Esophagus squamous epithelium (tissue), 5 donors: Measurements from ENCODE around the gene ZNF831. TPM values are rescaled to one million over a fixed set of nuclear protein-coding genes. Genes with fewer than 3 reads are reported as not detected.

Experiments
- DNase-seq: peaks from one replicate; lab custom pipeline; 2025; lab: John Stamatoyannopoulos, UW
- H3K27ac ChIP-seq, 4 donors: fragments of 200-600 bp; sonication (generic); one replicate each; pipeline ENCODE4 v1.5.1; 2016 to 2019; ENCODE audit warnings: mild to moderate bottlenecking in 1 of 4
- H3K27me3 ChIP-seq, 4 donors: fragments of 200-600 bp; sonication (generic); 1 replicate in 3 of 4; 2 replicates in 1 of 4; pipeline versions ENCODE4 v1.5.1 to v1.6.0; 2017 to 2021; ENCODE audit warnings: antibody characterized with exemption in 1 of 4
- H3K36me3 ChIP-seq, 3 donors: fragments of 200-600 bp; sonication (generic); one replicate each; pipeline ENCODE4 v1.5.1; 2016 to 2019
- H3K4me1 ChIP-seq, 3 donors: fragments of 200-600 bp; sonication (generic); one replicate each; pipeline ENCODE4 v1.5.1; 2017 to 2019
- H3K4me3 ChIP-seq, 4 donors: fragments of 200-600 bp; sonication (generic); 1 replicate in 3 of 4; 2 replicates in 1 of 4; pipeline ENCODE4 v1.5.1; 2016 to 2019; ENCODE audit warnings: mild to moderate bottlenecking in 2 of 4, moderate library complexity in 1 of 4
- H3K9me3 ChIP-seq, 3 donors: fragments of 200-600 bp; sonication (generic); one replicate each; pipeline ENCODE4 v1.5.1; 2016 to 2019
- CTCF ChIP-seq, 6 experiments: fragments of 450-650 bp in 4 of 6; fragments of 200-600 bp in 2 of 6; sonication (generic) in 2 of 6; IDR thresholded peaks; one replicate each; pipeline ENCODE4 v1.5.1; 2016 to 2019; ENCODE audit warnings: antibody characterized with exemption in 6 of 6, mild to moderate bottlenecking in 4 of 6, moderate library complexity in 4 of 6
- POLR2A ChIP-seq, 4 donors: fragments of 450-650 bp; IDR thresholded peaks; one replicate each; pipeline ENCODE4 v1.6.1; 2017; ENCODE audit warnings: antibody characterized with exemption in 4 of 4, mild to moderate bottlenecking in 4 of 4, moderate library complexity in 3 of 4
- WGBS, 2 donors: methylation state at CpG; one replicate each; pipeline ENCODE4 v1.1.5; 2018; 5-methylcytosine and 5-hydroxymethylcytosine counted together
- intact Hi-C: fragments of 100-400 bp; cut with DNase I; formaldehyde crosslinking; loops from one replicate; pipeline ENCODE4 v1.15.0; 2022
- total RNA-seq, 4 donors: library from RNA; depleted of rRNA; stranded (reverse); fragments of >200 nt; gene quantifications; one replicate each; pipeline ENCODE4 v1.1.0, GENCODE V29; 2016
- donor health status: DM: yes; HTN: yes; CAD: no.

Gene ZNF831
- 1 to 10 TPM in 1 of 4 donors, under 1 TPM in 3; 0.38 to 1.7 (median 0.60) TPM for total RNA-seq

- no peak for DNase-seq
- H3K9me3 ChIP-seq = no peaks in the 10 kb centered on the region
- no peak for TF ChIP-seq CTCF (IDR thresholded peaks at IDR 0.05)
- peak in 1 of 4 donors; percentile 32 for TF ChIP-seq POLR2A (IDR thresholded peaks at IDR 0.05)
- peaks cover 0 to 14% (median 0%) of the 10 kb centered on the region in 3 donors for H3K4me1 ChIP-seq
- intact Hi-C loops = no loop called here
- H3K4me3 ChIP-seq = peak within 1 kb of the TSS in 2 of 4 donors; percentile 13 to 37
- peak within 1 kb of the TSS in 3 of 4 donors; percentile 27 to 66 (median 58) for H3K27ac ChIP-seq
- H3K36me3 ChIP-seq = no peaks in the 10 kb centered on the region
- WGBS, 2 donors = 58 to 82% methylated on average over 10 of the region's 10 CpGs
- peaks cover 0 to 9% (median 0%) of the 10 kb centered on the region in 4 donors for H3K27me3 ChIP-seq
Observed at GRCh38 chr20:59163631-59164530, at the start of gene ZNF831. Gene ZNF831, plus strand, starts transcription at chr20:59163821. Its CDS starts 27,199 bp downstream, at chr20:59191020.

- intact Hi-C loops = no loop called here
- WGBS, 2 donors = 35 to 61% methylated on average over 2 to 3 of the region's 3 CpGs
Observed at GRCh38 chr20:59117526-59117925, 46.1 kb upstream of the ZNF831 start.

GRCh38 chr20:59118855-59119254 lies 44.8 kb upstream of the ZNF831 start:
- WGBS, 2 donors = 81 to 90% methylated on average over 8 to 9 of the region's 9 CpGs
- no peak for DNase-seq
- H3K4me3 ChIP-seq = no peak overlapping the region
- H3K36me3 ChIP-seq = no peaks in the 10 kb centered on the region
- TF ChIP-seq POLR2A (IDR thresholded peaks at IDR 0.05) (no peak), CTCF (IDR thresholded peaks at IDR 0.05) (no peak)
- intact Hi-C loops = no loop called here
- H3K27ac ChIP-seq = no peak overlapping the region
- H3K4me1 ChIP-seq = no peaks in the 10 kb centered on the region
- H3K27me3 ChIP-seq = peaks cover 0 to 4% (median 0%) of the 10 kb centered on the region in 4 donors
- no peaks in the 10 kb centered on the region for H3K9me3 ChIP-seq

More at GRCh38 chr20:59117526-59117925, 46.1 kb upstream of the ZNF831 start:
- Histone ChIP-seq H3K4me3 (no peak overlapping the region), H3K4me1 (no peaks in the 10 kb centered on the region), H3K36me3 (no peaks in the 10 kb centered on the region), H3K9me3 (no peaks in the 10 kb centered on the region), H3K27me3 (peaks cover 0 to 4% (median 0%) of the 10 kb centered on the region in 4 donors), H3K27ac (no peak overlapping the region)
- no peak for TF ChIP-seq POLR2A (IDR thresholded peaks at IDR 0.05)
- no peak for TF ChIP-seq CTCF (IDR thresholded peaks at IDR 0.05)
- no peak for DNase-seq

GRCh38 chr20:59120491-59120890 lies 43.1 kb upstream of the ZNF831 start:
- H3K4me3 ChIP-seq = no peak overlapping the region

More at GRCh38 chr20:59120491-59120890, 43.1 kb upstream of the ZNF831 start:
- intact Hi-C loops = no loop called here
- H3K9me3 ChIP-seq = no peaks in the 10 kb centered on the region
- H3K27ac ChIP-seq = no peak overlapping the region
- H3K36me3 ChIP-seq = no peaks in the 10 kb centered on the region
- no peak for DNase-seq
- 50 to 56% methylated on average over 7 of the region's 7 CpGs for WGBS, 2 donors
- TF ChIP-seq POLR2A (IDR thresholded peaks at IDR 0.05) (no peak), CTCF (IDR thresholded peaks at IDR 0.05) (no peak)
- no peaks in the 10 kb centered on the region for H3K4me1 ChIP-seq
- H3K27me3 ChIP-seq = peaks cover 0 to 4% (median 0%) of the 10 kb centered on the region in 4 donors
